ES-I3 (cell line): ENCODE measurements around the gene ABCB11.
"Not testable (repeated sequence)": the region's sequence is repeated elsewhere in the genome, so short reads cannot be mapped to it uniquely, and the experiment has no call there.

Source experiments
- H3K36me3 ChIP-seq: 2 replicates; pipeline ENCODE4 v1.6.1; 2013; ENCODE audit warnings: mild to moderate bottlenecking, low read length, control low read depth, moderate library complexity; ENCODE audit not compliant: insufficient read depth
- H3K4me1 ChIP-seq: 2 replicates; pipeline ENCODE4 v1.6.1; 2013; ENCODE audit warnings: mild to moderate bottlenecking, control low read depth, low read length; ENCODE audit not compliant: insufficient read depth
- H3K9ac ChIP-seq: 2 replicates; pipeline ENCODE4 v1.6.1; 2013; ENCODE audit warnings: low read depth, mild to moderate bottlenecking, low read length, moderate library complexity
- H3K9me3 ChIP-seq: 2 replicates; pipeline ENCODE4 v1.6.1; 2013; ENCODE audit warnings: mild to moderate bottlenecking, low read length, moderate library complexity; ENCODE audit not compliant: control insufficient read depth, insufficient read depth

Gene ABCB11

GRCh38 chr2:169029341-169029740, 1.8 kb downstream of the ABCB11 start:
- Histone ChIP-seq H3K36me3 (no peaks in the 10 kb centered on the region), H3K9me3 (no peaks in the 10 kb centered on the region), H3K9ac (no peak overlapping the region), H3K4me1 (0 out of 2 replicates have a peak, but pooled peaks cover 6% of the 10 kb centered on the region)

- Histone ChIP-seq H3K4me1 (0 out of 2 replicates have a peak, but pooled peaks cover 6% of the 10 kb centered on the region), H3K9ac (no peak overlapping the region), H3K36me3 (no peaks in the 10 kb centered on the region), H3K9me3 (no peaks in the 10 kb centered on the region)
Observed at GRCh38 chr2:169027234-169027633, 3.9 kb downstream of the ABCB11 start.

GRCh38 chr2:169026056-169026455, 5.1 kb downstream of the ABCB11 start:
- 0 out of 2 replicates have a peak, but pooled peaks cover 2% of the 10 kb centered on the region for H3K4me1 ChIP-seq
- H3K36me3 ChIP-seq, result no peaks in the 10 kb centered on the region
- H3K9ac ChIP-seq, result no peak overlapping the region
- no peaks in the 10 kb centered on the region for H3K9me3 ChIP-seq

GRCh38 chr2:169023161-169023560, 8.0 kb downstream of the ABCB11 start:
- Histone ChIP-seq H3K9me3 (no peaks in the 10 kb centered on the region), H3K36me3 (no peaks in the 10 kb centered on the region), H3K9ac (no peak overlapping the region), H3K4me1 (no peaks in the 10 kb centered on the region)

GRCh38 chr2:169018390-169018789, 12.7 kb downstream of the ABCB11 start:
- Histone ChIP-seq H3K9ac (no peak overlapping the region), H3K4me1 (no peaks in the 10 kb centered on the region), H3K36me3 (no peaks in the 10 kb centered on the region), H3K9me3 (no peaks in the 10 kb centered on the region)

- Histone ChIP-seq H3K36me3 (no peaks in the 10 kb centered on the region), H3K9ac (no peak overlapping the region), H3K4me1 (no peaks in the 10 kb centered on the region), H3K9me3 (no peaks in the 10 kb centered on the region)
Observed at GRCh38 chr2:169015943-169016342, 15.2 kb downstream of the ABCB11 start.

GRCh38 chr2:169014780-169015179, 16.3 kb downstream of the ABCB11 start:
- no peak overlapping the region for H3K9ac ChIP-seq
- H3K4me1 ChIP-seq, result no peaks in the 10 kb centered on the region
- H3K36me3 ChIP-seq, result no peaks in the 10 kb centered on the region
- H3K9me3 ChIP-seq, result no peaks in the 10 kb centered on the region

GRCh38 chr2:169013628-169014026, 17.5 kb downstream of the ABCB11 start:
- Histone ChIP-seq H3K36me3 (no peaks in the 10 kb centered on the region), H3K4me1 (no peaks in the 10 kb centered on the region), H3K9me3 (no peaks in the 10 kb centered on the region), H3K9ac (no peak overlapping the region)

- no peak overlapping the region for H3K9ac ChIP-seq
- H3K4me1 ChIP-seq, result no peaks in the 10 kb centered on the region
- H3K9me3 ChIP-seq, result no peaks in the 10 kb centered on the region
- no peaks in the 10 kb centered on the region for H3K36me3 ChIP-seq
Observed at GRCh38 chr2:169012812-169013627, 18.1 kb downstream of the ABCB11 start.

- H3K9me3 ChIP-seq, H3K4me1 ChIP-seq, H3K36me3 ChIP-seq, H3K9ac ChIP-seq: not testable (repeated sequence)
Observed at GRCh38 chr2:169012191-169012792, 18.8 kb downstream of the ABCB11 start.

GRCh38 chr2:169011698-169012097, 19.4 kb downstream of the ABCB11 start:
- Histone ChIP-seq H3K9me3 (no peaks in the 10 kb centered on the region), H3K4me1 (no peaks in the 10 kb centered on the region), H3K36me3 (no peaks in the 10 kb centered on the region), H3K9ac (no peak overlapping the region)

- Histone ChIP-seq H3K36me3 (no peaks in the 10 kb centered on the region), H3K4me1 (no peaks in the 10 kb centered on the region), H3K9me3 (no peaks in the 10 kb centered on the region), H3K9ac (no peak overlapping the region)
Observed at GRCh38 chr2:169010633-169011460, 20.3 kb downstream of the ABCB11 start.

- H3K4me1 ChIP-seq, result no peaks in the 10 kb centered on the region
- H3K9me3 ChIP-seq, result no peaks in the 10 kb centered on the region
- H3K36me3 ChIP-seq, result no peaks in the 10 kb centered on the region
- no peak overlapping the region for H3K9ac ChIP-seq
Observed at GRCh38 chr2:169009865-169010579, 21.1 kb downstream of the ABCB11 start.

GRCh38 chr2:169007941-169008340, 23.2 kb downstream of the ABCB11 start:
- H3K4me1 ChIP-seq, result no peaks in the 10 kb centered on the region
- H3K9me3 ChIP-seq, result no peaks in the 10 kb centered on the region
- H3K9ac ChIP-seq, result no peak overlapping the region
- H3K36me3 ChIP-seq, result no peaks in the 10 kb centered on the region
